A204.1 (cell line): Measurements from ENCODE around the gene ABCA13.

Experiments
- FAIRE-seq: peaks from 2 replicates; lab custom pipeline; 2012; peaks lifted over from hg19 to GRCh38; lab: Jason Lieb, UNC

The ABCA13 gene

DNA sequence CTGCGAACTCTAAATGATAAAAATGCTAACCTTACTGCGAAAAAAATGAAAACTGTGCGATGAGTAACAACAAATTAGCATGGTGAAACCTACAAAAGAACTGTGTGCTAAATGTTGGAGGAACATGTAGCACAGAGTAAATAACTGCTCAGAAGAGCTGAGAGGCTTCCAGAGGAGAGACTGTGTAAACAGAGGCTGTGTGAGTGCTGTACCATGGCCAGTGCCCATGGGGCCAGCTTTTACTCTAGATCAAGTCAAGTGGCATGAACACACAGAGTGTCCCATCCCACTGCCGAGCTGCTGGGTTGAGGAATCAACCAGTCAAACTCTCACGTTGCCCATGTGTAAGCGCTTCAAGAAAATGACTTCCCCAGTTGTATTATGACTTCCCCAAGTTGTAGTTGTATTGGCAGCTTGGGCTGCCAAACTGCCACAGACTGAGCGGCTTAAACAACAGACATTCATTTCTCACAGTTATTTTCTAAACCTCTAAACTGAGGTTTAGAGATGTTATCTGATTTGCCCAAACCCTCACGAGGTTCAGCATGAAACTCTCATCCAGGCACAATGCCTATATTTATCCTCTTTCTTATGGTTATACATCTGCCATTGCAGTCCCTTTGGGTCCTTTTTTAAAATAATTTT, 270.7 kb downstream of the ABCA13 start:
- no peak for FAIRE-seq

DNA sequence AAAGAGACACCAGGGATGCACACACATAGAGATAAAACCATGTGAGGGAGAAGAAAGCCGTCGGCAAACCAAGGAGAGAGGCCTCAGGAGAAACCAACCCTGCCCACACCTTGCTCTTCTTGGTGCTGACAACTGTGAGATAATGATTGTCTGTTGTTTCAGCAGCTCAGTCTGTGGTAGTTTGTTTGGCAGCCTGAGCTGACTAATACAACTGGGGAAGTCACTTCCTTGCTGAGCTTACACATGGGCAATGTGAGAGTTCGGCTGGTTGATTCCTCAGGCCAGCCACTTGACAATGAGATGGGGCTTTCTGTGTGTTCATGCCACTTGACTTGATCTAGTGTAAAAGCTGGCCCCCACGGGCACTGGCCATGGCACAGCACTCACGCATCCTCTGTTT, 271.8 kb downstream of the ABCA13 start:
- FAIRE-seq, result no peak

DNA sequence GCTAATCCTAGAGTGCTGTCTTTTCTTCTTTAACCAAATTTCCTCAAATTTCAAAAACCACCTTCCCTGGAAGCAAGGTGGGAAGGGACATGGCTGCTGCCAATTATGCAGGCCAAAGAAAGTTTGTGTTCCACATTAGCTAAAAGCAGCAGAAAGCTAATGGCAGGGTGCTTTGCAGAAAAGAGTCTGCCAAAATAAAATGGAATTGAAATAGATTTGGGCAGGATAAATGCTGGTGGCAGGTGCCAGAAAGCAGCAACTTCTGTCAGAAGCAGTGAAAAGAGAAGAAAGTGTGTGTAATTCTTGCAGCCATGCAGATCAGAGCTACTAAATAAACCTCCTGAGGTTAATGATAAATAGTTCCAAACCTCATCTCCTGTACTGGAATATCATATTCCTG, 275.5 kb downstream of the ABCA13 start:
- FAIRE-seq, result no peak

DNA sequence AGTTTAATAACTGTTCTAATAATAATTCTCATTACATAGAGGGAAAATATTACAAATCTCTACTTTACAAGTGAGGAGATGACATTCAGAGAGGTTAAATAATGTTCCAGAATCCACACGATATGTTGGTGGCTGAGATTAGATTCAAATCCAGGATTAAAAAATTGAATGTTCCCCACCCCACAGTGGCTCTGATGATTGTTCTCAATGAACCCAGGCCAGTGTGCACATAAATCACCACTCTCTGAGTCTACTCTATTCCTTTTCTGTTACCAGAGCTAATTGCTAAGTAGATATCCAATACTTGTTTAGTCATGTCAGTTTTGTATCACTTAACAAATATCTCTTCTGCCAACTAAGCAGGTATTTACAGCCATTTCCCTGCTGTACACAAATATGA, 281.0 kb downstream of the ABCA13 start:
- FAIRE-seq, result no peak

DNA sequence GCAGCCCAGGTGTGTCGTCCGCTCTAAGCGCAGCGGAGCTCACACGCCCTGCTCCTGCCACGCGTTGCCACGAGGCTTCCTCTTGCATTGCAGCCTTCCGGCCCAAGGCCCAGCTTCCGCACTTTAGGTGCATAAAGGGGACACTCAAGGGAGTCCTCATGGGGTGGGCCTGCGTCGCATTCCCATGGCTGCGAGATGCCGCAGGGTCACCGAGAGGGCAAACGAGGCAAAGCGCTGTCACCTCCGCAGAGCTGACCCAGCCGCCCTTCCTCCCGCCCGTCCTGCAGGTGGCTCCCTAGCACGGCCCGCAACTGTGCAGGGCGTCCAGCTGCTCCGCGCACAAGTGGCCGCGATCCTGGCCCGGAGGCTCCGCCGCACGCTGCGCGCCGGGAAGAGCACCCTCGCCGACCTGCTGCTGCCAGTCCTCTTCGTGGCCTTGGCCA, 283.5 kb downstream of the ABCA13 start:
- FAIRE-seq, result no peak

DNA sequence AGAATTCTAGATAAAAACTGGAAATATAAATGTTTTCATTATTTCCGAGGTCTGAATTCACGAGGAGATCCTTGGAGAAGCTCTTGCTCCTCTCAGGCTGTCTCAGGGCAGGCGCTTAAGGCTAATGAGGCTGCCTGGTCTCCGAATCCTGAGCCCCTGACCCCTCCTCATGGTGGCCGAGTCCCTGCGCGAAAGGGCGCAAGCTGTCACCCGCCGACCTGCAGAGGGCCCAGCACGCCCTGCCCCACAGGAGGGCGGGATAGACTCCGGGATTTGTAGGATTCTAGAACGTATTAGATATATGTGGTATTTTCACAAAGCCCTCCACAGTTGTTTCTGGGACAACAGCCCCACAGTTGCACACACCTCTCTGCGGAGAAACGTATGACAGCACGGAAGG, 284.1 kb downstream of the ABCA13 start:
- FAIRE-seq, result no peak

DNA sequence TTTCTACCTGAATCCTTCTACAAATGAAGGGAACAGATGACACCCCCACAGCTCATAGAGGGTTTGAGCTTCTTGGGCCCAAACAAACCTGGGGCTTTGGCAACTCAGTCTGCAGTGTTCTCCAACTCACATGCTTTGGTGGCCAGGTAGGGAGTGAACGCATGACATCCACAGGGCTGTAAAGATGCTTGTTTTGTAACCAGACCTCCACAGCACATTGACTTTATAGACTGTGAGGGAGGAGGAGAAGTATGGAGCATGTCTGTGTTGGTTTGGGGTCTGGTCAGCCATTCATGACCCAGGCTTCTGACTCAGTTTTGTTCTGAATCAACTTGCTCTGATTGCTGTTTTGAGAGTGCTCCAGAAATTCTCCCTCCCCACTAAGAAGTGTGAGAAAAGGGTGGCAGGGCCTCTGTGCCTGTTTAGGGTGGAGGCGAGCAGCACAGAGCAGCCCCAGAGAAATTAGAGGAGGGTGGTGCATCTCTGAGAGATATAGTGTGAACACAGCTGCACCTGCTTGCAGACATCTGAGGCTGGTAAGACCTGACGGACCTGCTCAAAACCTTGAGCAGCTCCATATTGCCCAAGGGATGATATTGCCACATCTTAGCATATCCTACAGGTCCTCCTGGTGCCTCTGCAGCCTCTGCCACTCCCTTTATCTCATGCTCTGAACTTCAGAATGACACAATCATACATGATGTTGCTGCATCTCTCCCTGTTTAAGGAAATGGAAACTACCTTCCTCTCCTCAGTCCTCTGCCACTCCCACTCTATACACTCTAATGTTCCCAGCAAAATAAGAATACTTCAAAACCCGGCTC, 287.7 kb downstream of the ABCA13 start:
- FAIRE-seq, result no peak

DNA sequence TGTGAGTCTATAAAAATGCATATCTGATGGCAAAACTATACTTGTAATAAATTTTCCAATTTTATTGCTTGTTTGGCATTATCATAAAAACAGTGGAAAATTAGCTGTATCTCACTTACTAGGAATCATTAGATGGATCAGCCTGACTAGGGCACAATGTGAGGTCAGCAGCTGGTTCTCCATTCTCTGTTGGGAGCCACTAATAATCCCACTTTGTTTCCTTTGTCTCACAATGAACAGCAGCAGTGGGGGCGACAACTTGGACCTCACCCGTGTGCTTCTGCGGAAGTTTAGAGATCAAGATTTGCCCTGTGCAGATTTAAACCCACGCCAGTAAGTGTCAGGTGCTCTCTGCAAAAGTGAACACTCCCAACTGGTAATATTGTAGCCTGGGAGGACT, 295.5 kb downstream of the ABCA13 start:
- no peak for FAIRE-seq

DNA sequence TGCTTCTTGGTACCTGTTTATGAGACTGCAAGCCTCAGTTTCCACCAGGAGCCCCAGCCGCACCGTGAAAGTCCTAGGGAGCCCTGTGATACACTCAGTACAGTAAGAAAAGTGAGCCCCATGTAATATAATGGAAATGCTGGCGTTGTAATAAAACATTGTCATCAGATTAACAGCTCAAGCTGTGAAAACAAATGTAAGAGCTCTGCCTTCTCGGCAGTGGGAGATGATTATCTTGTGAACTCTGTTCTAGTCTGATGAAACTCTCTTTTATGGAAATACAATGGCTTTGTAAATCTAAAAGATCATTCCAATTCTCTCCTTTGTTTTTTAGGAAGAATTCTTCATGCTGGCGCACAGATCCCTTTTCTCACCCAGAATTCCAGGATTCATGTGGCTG, 299.9 kb downstream of the ABCA13 start:
- no peak for FAIRE-seq

DNA sequence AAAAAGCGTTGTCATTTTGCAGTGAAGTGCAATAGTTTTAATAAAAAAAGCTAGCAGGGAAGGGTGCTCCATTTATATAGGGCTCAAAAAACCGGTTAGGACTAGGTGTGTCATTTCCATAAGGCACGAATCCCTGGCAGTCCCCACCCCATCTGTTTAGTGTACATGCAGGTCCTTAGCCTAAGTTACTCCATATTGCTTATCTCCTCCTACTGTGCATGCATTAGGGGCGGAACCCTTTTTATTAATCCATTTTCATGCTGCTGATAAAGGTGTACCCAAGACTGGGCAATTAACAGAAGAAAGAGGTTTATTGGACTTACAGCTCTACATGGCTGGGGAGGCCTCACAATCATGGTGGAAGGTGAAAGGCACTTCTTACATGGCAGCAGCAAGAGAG, 301.4 kb downstream of the ABCA13 start:
- no peak for FAIRE-seq

DNA sequence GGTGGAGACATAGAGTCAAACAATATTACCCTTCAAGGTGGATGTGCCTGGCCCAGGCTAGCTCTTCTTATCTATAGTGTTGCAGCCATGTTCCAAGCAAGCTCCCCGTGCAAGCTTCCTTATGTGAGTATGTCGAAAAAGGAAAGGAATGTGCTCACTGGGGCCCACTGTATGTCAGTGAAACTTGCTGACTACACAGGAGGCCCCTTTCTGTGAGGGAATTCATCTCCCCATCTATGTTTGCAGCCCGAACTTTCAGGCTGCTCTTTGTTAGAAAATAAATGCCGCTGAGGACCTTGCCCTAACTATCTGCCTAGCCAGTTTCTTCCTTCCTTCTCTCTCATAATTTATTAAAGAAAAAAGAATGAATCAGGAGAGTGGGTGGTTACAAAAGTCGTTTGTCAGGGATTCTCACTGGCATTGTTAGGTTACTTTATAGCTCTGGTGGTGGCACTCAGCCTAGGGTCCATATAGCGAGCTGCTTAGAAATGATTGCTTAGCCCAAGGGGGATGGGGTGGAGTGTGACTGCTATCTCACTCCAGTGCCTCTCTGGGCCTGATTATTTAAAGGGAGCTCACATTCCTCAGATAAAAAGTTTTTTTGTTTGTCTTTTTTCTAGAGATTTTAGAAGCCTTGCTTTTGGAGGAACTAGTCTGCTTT, 302.1 kb downstream of the ABCA13 start:
- FAIRE-seq, result no peak

DNA sequence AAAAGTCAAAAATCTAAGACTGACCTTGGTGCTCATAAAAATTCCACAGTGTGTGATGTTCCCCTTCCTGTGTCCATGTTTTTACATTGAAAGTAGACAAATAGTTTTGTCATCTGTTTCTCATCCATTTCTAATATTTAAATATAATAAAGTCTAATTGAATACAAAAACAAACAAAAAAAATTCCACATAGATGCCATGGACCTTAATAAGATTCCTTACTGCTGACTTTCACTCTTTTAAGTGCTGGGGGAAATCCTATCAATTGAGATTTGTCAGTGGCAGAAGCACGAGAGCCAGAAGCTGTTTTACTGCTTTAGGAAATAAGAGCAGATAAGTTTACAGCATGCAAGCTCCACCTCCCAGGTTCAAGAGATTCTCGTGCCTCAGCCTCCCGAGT, 310.0 kb downstream of the ABCA13 start:
- no peak for FAIRE-seq

DNA sequence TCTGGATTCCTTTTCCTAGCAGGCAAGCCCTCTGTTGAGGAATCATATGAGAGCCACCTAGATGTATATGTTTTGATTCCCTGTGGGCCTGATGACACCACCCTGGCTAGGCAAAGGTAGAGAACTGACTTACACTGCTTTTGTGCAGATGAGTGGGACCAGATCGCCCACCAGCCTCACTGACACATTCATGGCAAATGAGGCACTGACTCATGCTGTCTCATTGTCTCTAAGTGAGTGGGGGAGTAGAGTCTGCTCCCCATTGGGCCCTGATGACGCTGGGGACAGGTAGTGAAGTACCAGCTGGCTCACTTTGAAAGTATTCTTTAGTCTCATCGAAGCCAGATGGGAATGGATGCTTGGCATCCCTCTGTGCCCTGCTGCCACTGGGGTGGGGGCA, 326.3 kb downstream of the ABCA13 start:
- FAIRE-seq, result no peak

DNA sequence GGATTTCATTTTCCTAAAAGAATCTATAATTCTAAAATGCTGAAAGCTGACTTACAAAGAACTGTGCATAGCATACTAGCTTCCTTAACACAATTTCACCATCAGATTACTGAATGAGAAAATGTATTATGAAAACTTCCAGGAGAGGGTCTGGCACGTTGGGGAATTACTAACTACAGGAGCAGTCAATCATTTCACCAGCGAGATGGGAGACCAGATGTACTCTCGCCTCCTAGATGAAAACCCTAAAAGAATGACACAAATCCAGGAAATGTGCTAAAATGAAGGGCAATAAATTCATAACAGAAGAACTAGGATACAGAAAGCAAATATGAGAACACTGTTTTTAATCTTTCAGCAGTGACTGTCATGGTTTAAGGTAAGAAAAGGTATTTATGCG, 330.8 kb downstream of the ABCA13 start:
- FAIRE-seq, result no peak

DNA sequence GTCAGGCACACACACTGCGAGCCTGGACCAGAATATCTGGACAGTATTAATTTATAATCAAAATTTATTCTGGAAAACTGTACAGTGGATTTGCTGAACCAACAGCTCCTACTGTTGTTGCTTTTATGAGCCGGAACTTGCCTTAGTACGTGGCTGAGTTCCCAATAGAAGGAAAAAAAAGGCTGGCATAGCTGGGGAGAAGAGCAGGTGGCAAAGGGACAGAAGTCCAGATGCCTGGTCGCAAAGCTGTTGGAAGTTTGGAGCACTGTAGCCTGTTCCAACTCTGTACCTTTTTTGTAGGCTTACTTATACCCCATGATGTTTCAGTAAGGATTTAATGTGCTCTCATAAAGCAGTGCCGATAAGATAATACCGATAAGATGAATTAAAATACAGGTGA, 333.8 kb downstream of the ABCA13 start:
- no peak for FAIRE-seq

DNA sequence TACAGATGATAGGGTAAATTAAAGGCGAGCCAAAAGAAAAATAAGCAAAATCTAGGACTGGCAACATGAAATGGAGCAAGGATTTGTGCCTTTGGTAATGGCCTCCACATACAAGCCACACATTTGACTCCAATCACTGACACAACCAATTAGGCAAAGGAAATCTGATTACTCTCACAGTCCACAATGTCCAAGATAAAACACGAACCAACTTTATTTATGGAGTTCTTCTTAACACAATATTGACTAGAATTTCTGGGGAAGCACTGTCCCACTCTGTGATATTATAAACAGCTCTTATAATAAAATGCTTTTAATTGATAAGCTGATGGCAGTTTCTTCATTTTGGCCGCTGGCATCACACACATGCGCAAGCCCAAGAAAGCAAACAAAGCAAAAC, 334.2 kb downstream of the ABCA13 start:
- no peak for FAIRE-seq

DNA sequence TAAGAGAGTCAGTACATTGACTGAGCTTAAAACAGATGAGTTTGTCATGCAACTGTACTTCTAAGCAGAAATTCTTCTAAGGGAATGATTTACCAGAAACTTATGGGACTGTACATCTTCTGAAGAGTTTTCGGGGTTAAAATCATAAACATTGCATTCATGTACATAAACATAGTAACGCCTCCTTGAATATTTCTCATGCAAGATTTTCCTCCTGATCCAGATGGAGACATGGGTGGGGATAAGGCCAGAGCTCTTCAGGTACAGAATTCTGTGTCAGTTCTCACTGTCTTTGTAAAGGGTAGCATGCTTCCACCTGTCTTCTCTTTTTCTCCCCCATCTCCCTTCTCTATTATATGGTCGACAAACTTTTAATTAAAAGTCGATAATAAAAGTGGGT, 335.3 kb downstream of the ABCA13 start:
- no peak for FAIRE-seq

DNA sequence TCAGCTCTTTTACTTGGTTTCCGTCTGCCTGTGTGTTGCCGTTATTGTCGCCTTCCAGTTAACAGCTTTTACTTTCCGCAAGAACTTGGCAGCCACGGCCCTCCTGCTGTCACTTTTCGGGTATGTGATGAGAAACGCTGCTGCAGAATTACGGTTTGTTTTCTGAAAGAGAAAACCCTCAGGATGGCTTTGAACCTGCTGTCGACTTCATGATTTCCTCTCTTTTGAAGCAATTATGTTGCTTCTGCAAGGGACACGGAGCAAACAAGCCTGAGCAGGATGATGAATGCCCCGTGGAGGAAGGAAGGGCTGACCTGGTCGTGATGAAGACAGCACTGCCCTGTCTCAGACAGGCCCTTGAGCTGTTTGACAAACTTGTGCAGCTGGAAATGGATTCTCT, 339.8 kb downstream of the ABCA13 start:
- FAIRE-seq, result no peak

DNA sequence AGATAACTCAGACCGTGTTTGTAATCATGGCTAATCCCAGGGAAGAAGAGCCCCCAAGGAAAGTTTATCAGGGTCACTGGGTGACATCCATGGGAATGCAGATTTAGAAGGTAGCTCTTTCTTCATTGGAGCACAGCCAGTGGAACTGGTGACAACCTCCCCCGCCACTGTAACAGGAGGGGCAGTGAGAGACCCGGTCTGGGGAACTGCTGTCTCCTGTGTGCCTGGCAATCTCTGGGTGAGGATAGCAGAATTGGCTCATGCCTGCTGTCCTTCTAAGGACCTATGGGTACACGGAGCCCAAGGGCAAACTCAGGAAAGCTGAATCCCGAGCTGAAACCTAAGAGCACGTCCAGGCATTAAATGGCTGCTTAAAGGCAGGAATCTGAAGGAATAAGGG, 341.6 kb downstream of the ABCA13 start:
- no peak for FAIRE-seq

DNA sequence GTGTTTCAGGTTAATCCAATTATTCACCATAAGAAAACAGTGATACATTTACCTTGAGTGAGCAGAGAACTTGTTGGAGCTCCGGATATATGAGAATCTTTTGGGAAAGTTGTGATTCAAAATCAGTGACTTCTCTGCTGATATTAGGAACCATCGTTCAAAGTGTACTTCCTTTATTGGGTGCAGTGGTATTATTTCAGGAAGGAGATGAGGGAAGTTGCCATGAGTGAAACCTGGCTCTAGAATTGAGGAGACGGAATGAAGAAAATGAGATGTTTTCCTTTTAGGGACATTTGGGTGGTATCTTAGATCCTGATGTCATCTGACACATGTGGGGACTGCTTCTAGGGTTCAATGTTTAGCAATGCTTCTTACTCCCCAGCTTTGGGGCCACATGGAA, 343.9 kb downstream of the ABCA13 start:
- no peak for FAIRE-seq

DNA sequence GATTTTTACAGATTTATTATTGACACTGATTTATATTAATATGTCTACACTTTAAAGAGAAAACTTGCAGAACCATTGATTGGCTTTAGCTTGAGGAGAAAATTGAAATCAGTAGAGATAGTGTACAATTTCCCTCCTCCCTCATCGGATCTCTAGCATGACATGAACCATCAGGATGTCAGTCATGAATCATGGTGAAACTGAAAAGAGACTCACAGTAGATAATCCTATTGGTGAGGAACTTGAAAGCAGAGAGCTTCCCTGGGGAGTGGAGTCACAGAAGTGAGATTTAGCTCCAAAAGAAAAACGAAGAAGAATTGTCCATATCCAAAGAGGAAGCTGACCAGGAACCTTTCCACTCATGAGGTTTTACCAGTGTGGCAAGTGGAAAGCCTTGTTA, 346.8 kb downstream of the ABCA13 start:
- FAIRE-seq, result no peak

DNA sequence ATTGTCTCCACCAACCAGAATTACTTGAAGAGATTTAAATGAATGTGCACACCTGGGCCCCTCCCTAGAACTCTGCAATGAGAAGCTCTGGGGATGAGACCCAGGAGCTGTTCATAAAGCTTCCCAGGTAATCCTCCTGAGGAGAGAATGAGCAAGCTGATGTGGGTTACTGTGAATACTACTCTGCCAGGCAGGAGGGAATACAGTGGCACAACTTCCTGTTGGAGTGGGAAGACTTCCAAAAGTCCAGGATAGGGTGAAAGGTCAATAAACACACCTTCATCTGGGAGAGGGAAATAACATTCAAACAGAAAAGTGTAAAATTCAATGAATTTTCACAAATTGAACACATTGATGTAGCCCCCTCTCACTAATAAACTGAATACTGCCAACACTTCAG, 351.4 kb downstream of the ABCA13 start:
- FAIRE-seq, result no peak
